ENCODE data around the gene TAF1C.
A peak's percentile ranks its signal among the peaks of the same experiment; 100 is the strongest.

The TAF1C gene

DNA sequence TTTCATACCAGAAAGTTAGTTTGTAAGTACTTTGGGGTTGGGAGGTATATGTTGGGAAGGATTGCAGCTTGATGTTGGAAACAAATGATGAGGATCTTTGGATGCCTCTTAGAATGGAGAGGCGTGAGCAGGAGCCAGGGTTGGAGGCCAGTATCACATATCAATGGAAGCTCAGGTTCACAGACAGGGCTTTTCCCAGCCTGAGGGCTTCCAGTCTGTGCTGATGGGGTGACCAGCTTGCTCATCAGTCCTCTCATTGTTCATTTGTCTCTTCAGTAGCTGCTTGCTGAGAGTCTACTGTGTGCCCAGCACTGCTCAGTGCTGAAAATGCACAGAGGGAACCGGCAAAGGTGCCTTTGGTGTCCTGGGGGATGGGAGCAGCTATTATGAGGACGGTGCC, 35.9 kb downstream of the TAF1C start:
- Histone ChIP-seq H3K4me3 (ENCODE audit: low read length) (no peak overlapping the region), H3K4me1 (ENCODE audit: insufficient read depth, low read length) (no peaks in the 10 kb centered on the region), H3K36me3 (ENCODE audit: insufficient read depth, low read depth, low read length) (no peaks in the 10 kb centered on the region), H3K27ac (ENCODE audit: low read length) (no peak overlapping the region), H3K9ac (ENCODE audit: low read depth, low read length) (no peak overlapping the region), H3K9me3 (ENCODE audit: insufficient read depth, low read depth, low read length) (no peaks in the 10 kb centered on the region), H3K27me3 (ENCODE audit: insufficient read depth, low read length) (peaks cover 10% of the 10 kb centered on the region)

- Histone ChIP-seq H3K27ac (ENCODE audit: low read length) (peak within 1 kb of the TSS; percentile 76), H3K36me3 (ENCODE audit: insufficient read depth, low read depth, low read length) (no peaks in the 10 kb centered on the region), H3K4me1 (ENCODE audit: insufficient read depth, low read length) (no peaks in the 10 kb centered on the region), H3K9ac (ENCODE audit: low read depth, low read length) (peak within 1 kb of the TSS; percentile 83; the same call in 1 of the 2 replicates), H3K27me3 (ENCODE audit: insufficient read depth, low read length) (peaks cover 16% of the 10 kb centered on the region), H3K4me3 (ENCODE audit: low read length) (peak within 1 kb of the TSS; percentile 99), H3K9me3 (ENCODE audit: insufficient read depth, low read depth, low read length) (no peaks in the 10 kb centered on the region)
Observed at GRCh38 chr16:84144859-84145639, 41.8 kb downstream of the TAF1C start, which contains the start of the genes DNAAF1 and HSDL1. TSS of gene DNAAF1 (plus strand) at chr16:84145308. CDS start at chr16:84145441, 133 bp downstream. TSS of gene HSDL1 (minus strand) at chr16:84145177. CDS start at chr16:84131321, 13,856 bp downstream.

- H3K4me1 ChIP-seq (ENCODE audit: insufficient read depth, low read length), result peaks cover 3% of the 10 kb centered on the region; the same call in 1 of the 2 replicates
- H3K9ac ChIP-seq (ENCODE audit: low read depth, low read length), result peak overlapping the region; percentile 83; the same call in 1 of the 2 replicates
- H3K27me3 ChIP-seq (ENCODE audit: insufficient read depth, low read length), result peaks cover 16% of the 10 kb centered on the region
- no peaks in the 10 kb centered on the region for H3K9me3 ChIP-seq (ENCODE audit: insufficient read depth, low read depth, low read length)
- no peaks in the 10 kb centered on the region for H3K36me3 ChIP-seq (ENCODE audit: insufficient read depth, low read depth, low read length)
- H3K27ac ChIP-seq (ENCODE audit: low read length), result peak overlapping the region; percentile 76
- peak overlapping the region; percentile 99 for H3K4me3 ChIP-seq (ENCODE audit: low read length)
Observed at GRCh38 chr16:84144209-84144858, 42.5 kb downstream of the TAF1C start.

DNA sequence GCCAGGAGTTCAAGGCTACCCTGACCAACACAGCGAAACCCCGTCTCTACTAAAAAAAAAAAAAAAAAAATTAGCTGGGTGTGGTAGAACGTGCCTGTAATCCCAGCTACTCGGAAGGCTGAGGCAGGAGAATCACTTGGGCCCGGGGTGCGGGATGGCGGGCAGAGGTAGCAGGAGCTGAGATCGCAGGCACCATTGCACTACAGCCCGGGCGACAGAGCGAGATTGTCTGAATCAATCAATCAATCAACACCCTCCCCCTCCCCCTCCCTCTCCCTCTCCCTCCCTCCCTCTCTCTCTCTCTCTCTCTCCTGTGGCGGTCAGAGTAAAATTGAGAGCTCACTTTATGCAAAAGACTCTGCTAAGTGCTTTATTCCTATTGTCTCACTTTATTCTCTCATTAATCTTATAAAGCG, 43.1 kb downstream of the TAF1C start:
- Histone ChIP-seq H3K9ac (ENCODE audit: low read depth, low read length) (peak overlapping the region; percentile 83; the same call in 1 of the 2 replicates), H3K36me3 (ENCODE audit: insufficient read depth, low read depth, low read length) (no peaks in the 10 kb centered on the region), H3K9me3 (ENCODE audit: insufficient read depth, low read depth, low read length) (no peaks in the 10 kb centered on the region), H3K27ac (ENCODE audit: low read length) (no peak overlapping the region), H3K4me3 (ENCODE audit: low read length) (peak overlapping the region; percentile 99), H3K27me3 (ENCODE audit: insufficient read depth, low read length) (peaks cover 16% of the 10 kb centered on the region), H3K4me1 (ENCODE audit: insufficient read depth, low read length) (peaks cover 8% of the 10 kb centered on the region)

DNA sequence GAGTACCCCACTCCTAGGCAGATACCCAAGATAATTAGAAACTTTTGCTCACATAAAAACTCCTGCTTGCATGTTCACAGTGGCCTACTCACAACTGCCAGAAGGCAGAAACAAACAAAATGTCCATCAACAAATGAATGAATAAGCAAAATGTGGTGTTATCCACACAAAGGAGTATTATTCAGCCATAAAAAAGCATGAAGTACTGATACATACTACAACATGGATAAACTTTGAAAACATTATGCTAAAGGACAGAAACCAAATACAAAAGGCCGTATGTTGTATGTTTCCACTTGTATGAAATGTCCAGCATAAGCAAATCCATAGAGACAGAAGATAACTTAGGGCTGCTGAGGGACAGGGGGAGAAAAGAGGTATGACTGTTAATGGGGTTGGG, 43.8 kb downstream of the TAF1C start:
- Histone ChIP-seq H3K4me1 (ENCODE audit: insufficient read depth, low read length) (peaks cover 11% of the 10 kb centered on the region), H3K4me3 (ENCODE audit: low read length) (no peak overlapping the region), H3K27ac (ENCODE audit: low read length) (no peak overlapping the region), H3K9ac (ENCODE audit: low read depth, low read length) (no peak overlapping the region), H3K27me3 (ENCODE audit: insufficient read depth, low read length) (peaks cover 16% of the 10 kb centered on the region), H3K36me3 (ENCODE audit: insufficient read depth, low read depth, low read length) (no peaks in the 10 kb centered on the region), H3K9me3 (ENCODE audit: insufficient read depth, low read depth, low read length) (no peaks in the 10 kb centered on the region)

DNA sequence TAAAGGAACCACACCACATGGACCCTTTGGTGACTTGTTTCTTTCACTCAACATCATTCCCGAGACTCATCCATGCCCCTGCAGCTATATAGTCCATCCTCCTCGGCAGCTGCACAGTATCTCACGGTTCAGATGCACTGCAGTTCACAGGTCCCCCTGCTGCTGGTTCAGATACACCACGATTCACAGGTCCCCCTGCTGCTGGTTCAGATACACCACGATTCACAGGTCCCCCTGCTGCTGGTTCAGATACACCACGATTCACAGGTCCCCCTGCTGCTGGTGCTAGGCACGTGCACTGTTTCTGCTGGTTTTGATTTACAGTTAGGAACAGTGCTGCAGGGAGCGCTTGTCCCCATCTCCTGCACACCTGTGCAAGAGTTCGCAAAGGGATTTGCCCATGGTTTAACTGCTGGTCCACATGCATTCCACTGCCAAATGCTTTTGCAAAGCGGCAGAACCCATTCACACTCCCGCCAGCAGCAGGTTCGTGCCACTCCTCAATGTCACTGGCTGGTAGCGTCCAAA, 45.6 kb downstream of the TAF1C start:
- no peak overlapping the region for H3K9ac ChIP-seq (ENCODE audit: low read depth, low read length)
- no peak overlapping the region for H3K4me3 ChIP-seq (ENCODE audit: low read length)
- peaks cover 8% of the 10 kb centered on the region for H3K27me3 ChIP-seq (ENCODE audit: insufficient read depth, low read length)
- peaks cover 11% of the 10 kb centered on the region for H3K4me1 ChIP-seq (ENCODE audit: insufficient read depth, low read length)
- H3K27ac ChIP-seq (ENCODE audit: low read length), result no peak overlapping the region
- H3K36me3 ChIP-seq (ENCODE audit: insufficient read depth, low read depth, low read length), result no peaks in the 10 kb centered on the region
- no peaks in the 10 kb centered on the region for H3K9me3 ChIP-seq (ENCODE audit: insufficient read depth, low read depth, low read length)

DNA sequence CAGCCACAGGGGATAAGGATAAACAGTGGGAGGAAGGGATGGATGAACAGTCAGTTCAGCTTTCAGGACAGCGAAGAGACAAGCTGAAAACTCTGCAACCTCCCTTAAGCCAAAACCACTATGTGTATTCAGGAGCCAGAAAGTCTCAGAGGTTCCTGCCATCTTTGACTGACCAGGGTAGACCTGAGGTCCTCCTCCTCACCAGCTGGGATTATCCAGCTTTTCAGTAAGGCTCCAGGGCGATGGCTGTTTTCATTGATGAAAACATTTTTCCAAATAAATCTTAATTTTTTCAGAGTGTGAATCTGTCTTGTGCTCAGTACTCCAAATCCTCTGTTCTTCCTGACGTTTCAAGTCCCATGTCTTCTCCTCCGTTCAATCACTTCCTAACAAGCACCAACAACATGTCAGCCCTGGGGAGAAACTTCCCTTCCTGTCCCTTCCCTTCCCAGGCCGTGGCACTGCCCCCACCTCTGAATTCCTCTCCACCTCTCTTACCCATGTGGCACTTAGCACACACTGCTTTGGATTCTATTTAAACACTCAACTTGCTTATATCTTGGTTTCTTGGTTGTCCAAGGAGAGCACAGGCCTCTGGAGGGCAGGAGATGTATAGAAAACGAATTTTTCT, 47.1 kb downstream of the TAF1C start:
- Histone ChIP-seq H3K27ac (ENCODE audit: low read length) (no peak overlapping the region), H3K4me3 (ENCODE audit: low read length) (0 out of 2 replicates have a peak overlapping the region, but pooled peaks have one; percentile 1), H3K4me1 (ENCODE audit: insufficient read depth, low read length) (peaks cover 11% of the 10 kb centered on the region), H3K27me3 (ENCODE audit: insufficient read depth, low read length) (no peaks in the 10 kb centered on the region), H3K36me3 (ENCODE audit: insufficient read depth, low read depth, low read length) (no peaks in the 10 kb centered on the region), H3K9ac (ENCODE audit: low read depth, low read length) (peak overlapping the region; percentile 14; the same call in 1 of the 2 replicates), H3K9me3 (ENCODE audit: insufficient read depth, low read depth, low read length) (no peaks in the 10 kb centered on the region)

GRCh38 chr16:84138824-84139627, 47.8 kb downstream of the TAF1C start:
- 0 out of 2 replicates have a peak overlapping the region, but pooled peaks have one; percentile 1 for H3K4me3 ChIP-seq (ENCODE audit: low read length)
- H3K9ac ChIP-seq (ENCODE audit: low read depth, low read length), result peak overlapping the region; percentile 34; the same call in 1 of the 2 replicates
- H3K4me1 ChIP-seq (ENCODE audit: insufficient read depth, low read length), result peaks cover 11% of the 10 kb centered on the region

GRCh38 chr16:84138500-84138823, 48.4 kb downstream of the TAF1C start:
- no peak overlapping the region for H3K27ac ChIP-seq (ENCODE audit: low read length)
- H3K4me3 ChIP-seq (ENCODE audit: low read length), result no peak overlapping the region
- H3K4me1 ChIP-seq (ENCODE audit: insufficient read depth, low read length), result peaks cover 11% of the 10 kb centered on the region
- H3K9me3 ChIP-seq (ENCODE audit: insufficient read depth, low read depth, low read length), result no peaks in the 10 kb centered on the region
- no peaks in the 10 kb centered on the region for H3K27me3 ChIP-seq (ENCODE audit: insufficient read depth, low read length)
- H3K36me3 ChIP-seq (ENCODE audit: insufficient read depth, low read depth, low read length), result no peaks in the 10 kb centered on the region
- H3K9ac ChIP-seq (ENCODE audit: low read depth, low read length), result peak overlapping the region; percentile 34; the same call in 1 of the 2 replicates

More at GRCh38 chr16:84138824-84139627, 47.8 kb downstream of the TAF1C start:
- H3K27me3 ChIP-seq (ENCODE audit: insufficient read depth, low read length), result no peaks in the 10 kb centered on the region
- no peak overlapping the region for H3K27ac ChIP-seq (ENCODE audit: low read length)
- H3K9me3 ChIP-seq (ENCODE audit: insufficient read depth, low read depth, low read length), result no peaks in the 10 kb centered on the region
- H3K36me3 ChIP-seq (ENCODE audit: insufficient read depth, low read depth, low read length), result no peaks in the 10 kb centered on the region

DNA sequence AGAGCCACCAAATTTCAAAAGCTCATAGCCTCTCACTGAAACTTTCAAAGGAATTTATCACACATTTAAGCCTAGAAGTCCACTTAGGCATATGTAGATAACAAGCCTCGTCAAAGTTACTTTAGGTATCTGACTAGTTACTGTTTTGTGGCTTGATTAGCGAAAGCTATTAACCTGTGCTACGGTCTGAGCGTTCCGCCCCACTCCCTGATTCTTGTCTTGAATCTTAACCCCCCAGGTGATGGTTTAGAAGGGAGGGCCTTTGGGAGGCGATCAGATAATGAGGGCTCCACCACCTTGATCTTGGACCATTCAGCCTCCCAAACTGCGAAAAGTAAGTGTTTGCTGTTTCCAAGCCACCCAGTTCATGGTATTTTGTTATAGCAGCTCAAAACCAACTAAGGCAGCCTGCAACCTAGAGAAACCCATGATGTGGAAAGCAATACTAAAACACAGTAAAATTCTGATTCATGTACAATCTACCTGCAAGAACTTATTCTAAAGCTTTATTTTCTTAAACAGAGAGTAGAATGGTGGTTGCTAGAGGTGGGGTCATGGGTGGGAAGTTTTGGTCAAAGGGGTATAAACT, 49.0 kb downstream of the TAF1C start:
- no peak overlapping the region for H3K27ac ChIP-seq (ENCODE audit: low read length)
- 0 out of 2 replicates have a peak overlapping the region, but pooled peaks have one; percentile 15 for H3K9ac ChIP-seq (ENCODE audit: low read depth, low read length)

More for the DNA sequence above, 49.0 kb downstream of the TAF1C start:
- Histone ChIP-seq H3K4me3 (ENCODE audit: low read length) (no peak overlapping the region), H3K36me3 (ENCODE audit: insufficient read depth, low read depth, low read length) (no peaks in the 10 kb centered on the region), H3K4me1 (ENCODE audit: insufficient read depth, low read length) (peaks cover 11% of the 10 kb centered on the region), H3K9me3 (ENCODE audit: insufficient read depth, low read depth, low read length) (no peaks in the 10 kb centered on the region), H3K27me3 (ENCODE audit: insufficient read depth, low read length) (no peaks in the 10 kb centered on the region)
